Liver (tissue), 3 donors: Measurements from ENCODE around the gene SLC10A4.

Source experiments
- EGR1 ChIP-seq, 2 donors: IDR thresholded peaks; 2 replicates each; pipeline ENCODE4 v1.6.1; 2016 to 2018; ENCODE audit warnings: antibody characterized with exemption in 2 of 2, low read depth in 2 of 2
- JUND ChIP-seq, 2 donors: IDR thresholded peaks; 2 replicates each; pipeline ENCODE4 v1.6.1; 2016; ENCODE audit warnings: antibody characterized with exemption in 2 of 2
- REST ChIP-seq: IDR thresholded peaks from 2 replicates; pipeline ENCODE4 v1.6.1; 2016; ENCODE audit warnings: antibody characterized with exemption, mild to moderate bottlenecking
- TAF1 ChIP-seq: conservative IDR thresholded peaks from 2 replicates; pipeline ENCODE4 v1.6.1; 2016; ENCODE audit warnings: antibody characterized with exemption, mild to moderate bottlenecking
- YY1 ChIP-seq: IDR thresholded peaks from 2 replicates; pipeline ENCODE4 v1.6.1; 2016; ENCODE audit warnings: antibody characterized with exemption, mild to moderate bottlenecking
- TF ChIP-seq, protein P1 (sequence below): fragments of 150-350 bp; IDR thresholded peaks from 2 replicates; pipeline ENCODE4 v1.5.1; 2017; ENCODE audit warnings: improper control_type of control experiment, low read depth, low read length; ENCODE audit not compliant: missing input control
- TF ChIP-seq, protein P2 (sequence below): IDR thresholded peaks from 2 replicates; pipeline ENCODE4 v1.6.1; 2016; ENCODE audit warnings: antibody characterized with exemption
- donor health status: healthy.
- donor health status: healthy.

DNA sequence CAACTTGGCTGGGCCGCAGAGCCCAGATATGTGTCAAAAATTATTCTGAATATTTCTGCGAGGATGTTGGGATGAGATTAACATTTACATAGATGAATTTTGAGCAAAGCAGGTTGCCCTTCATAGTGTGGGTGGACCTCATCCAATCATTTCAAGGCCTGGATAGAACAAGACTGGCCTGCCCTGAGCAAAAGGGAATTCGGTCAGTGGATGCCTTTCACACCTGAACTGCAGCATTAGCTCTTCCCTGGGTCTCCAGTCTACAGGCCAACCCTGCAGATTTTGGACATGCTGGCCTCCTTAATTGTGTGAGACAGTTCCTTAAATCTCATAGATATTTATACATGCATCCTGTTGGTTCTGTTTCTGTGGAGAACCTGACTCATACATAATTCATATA lies 32.4 kb upstream of the SLC10A4 start:
- TF ChIP-seq, protein P1, sequence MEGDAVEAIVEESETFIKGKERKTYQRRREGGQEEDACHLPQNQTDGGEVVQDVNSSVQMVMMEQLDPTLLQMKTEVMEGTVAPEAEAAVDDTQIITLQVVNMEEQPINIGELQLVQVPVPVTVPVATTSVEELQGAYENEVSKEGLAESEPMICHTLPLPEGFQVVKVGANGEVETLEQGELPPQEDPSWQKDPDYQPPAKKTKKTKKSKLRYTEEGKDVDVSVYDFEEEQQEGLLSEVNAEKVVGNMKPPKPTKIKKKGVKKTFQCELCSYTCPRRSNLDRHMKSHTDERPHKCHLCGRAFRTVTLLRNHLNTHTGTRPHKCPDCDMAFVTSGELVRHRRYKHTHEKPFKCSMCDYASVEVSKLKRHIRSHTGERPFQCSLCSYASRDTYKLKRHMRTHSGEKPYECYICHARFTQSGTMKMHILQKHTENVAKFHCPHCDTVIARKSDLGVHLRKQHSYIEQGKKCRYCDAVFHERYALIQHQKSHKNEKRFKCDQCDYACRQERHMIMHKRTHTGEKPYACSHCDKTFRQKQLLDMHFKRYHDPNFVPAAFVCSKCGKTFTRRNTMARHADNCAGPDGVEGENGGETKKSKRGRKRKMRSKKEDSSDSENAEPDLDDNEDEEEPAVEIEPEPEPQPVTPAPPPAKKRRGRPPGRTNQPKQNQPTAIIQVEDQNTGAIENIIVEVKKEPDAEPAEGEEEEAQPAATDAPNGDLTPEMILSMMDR: no peak
- TF ChIP-seq REST (no peak), TAF1 (no peak), JUND (IDR thresholded peaks at IDR 0.05) (no peak), YY1 (no peak), EGR1 (IDR thresholded peaks at IDR 0.05; ENCODE audit: low read depth in 2 of 2) (no peak)
- TF ChIP-seq, protein P2, sequence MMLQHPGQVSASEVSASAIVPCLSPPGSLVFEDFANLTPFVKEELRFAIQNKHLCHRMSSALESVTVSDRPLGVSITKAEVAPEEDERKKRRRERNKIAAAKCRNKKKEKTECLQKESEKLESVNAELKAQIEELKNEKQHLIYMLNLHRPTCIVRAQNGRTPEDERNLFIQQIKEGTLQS: no peak
